GDM1 (cell line): ENCODE results near the gene MRPL40.

ENCODE experiments used
- DNase-seq: peaks from one replicate; lab custom pipeline; 2025; lab: John Stamatoyannopoulos, UW

The MRPL40 gene

DNA sequence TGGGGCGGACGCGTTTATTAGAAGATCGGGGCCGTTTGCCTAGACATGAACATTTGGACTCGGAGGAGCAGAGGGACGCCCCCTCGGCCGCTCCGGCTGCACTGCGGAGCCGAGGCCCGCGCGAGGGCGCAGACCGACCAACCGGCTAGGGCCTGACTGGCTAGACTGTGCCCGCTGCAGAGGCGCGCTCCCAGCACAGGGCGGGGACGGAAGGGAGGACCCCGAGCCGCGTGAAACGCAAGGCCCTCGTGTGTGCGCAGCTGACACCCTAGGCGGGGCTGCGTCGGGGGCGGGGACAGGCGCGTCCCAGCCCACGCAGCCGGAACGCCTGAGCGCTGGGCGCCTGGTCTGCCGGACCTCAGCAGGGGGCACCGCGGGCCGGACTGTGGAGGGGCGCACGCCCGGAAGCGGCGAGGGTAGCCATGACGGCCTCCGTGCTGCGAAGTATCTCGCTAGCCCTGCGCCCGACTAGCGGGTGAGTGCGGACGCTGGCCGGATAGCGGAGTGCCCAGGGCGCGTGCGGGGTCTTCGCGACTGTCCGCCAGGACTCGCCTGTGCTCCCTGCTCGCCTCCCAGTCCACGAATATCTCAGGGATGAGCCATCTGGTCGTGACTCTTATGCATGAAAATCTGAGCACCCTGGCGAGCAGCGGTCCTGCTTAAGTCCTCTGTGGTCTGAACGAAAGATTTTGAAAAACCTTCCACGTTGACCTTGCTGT, at the start of gene MRPL40:
Gene MRPL40 (plus strand): TSS at position 413 of the 719 bp plus-strand sequence. CDS start 10 bp downstream, at position 423.
- DNase-seq: peak; percentile 94

DNA sequence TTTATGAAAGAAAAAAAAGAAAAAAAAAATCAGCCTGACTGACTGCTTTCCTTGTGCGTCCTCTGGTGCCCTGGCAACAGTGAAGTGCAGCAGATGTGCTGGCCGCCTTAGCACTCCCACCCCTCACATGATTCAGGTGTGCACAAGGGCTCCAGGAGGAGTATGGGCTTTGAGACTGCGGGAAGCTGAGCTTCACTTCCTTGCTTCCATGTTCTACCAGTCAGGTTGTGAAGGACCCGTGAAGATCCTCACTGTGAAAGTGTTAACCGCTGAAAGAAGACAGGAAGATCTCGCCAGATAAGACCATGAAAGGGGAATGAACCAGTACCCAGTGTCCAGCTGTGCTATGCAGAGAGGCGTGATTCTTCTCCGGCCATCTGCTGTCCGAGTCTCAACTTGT, 49.1 kb upstream of the MRPL40 start:
- DNase-seq: no peak

DNA sequence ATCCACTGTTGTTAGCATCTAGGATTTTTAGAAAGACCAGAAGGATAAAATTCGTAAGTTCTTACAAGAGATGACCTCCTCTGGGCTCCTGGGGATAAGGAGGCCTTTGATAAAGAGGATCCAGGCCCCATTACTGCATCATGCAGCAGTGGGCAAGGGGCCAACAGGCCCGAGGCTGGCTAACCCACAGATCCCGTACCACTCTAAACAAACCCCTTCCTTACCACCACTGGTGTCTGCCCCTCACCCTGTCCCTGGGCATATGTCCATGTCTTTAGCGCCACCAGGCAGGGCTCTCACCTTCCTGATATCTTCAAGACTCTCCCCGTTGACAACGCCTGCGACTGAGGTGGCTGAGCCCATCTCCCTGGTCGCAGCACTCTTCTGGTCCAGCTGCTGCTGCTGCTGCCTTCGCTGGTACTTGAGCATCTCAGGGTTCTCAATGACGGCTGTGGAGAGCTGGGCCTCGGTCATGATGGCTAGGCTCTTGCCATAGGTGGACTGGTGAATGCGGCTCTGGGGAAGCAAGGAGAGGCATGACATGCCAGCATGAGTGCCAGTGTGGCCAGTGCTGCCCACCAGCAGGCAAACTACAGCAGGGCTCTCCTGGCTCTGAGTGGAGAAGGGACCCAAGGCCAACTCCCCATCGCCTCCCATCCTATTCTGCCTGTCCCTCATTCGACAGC, 47.0 kb upstream of the MRPL40 start:
- DNase-seq: no peak

DNA sequence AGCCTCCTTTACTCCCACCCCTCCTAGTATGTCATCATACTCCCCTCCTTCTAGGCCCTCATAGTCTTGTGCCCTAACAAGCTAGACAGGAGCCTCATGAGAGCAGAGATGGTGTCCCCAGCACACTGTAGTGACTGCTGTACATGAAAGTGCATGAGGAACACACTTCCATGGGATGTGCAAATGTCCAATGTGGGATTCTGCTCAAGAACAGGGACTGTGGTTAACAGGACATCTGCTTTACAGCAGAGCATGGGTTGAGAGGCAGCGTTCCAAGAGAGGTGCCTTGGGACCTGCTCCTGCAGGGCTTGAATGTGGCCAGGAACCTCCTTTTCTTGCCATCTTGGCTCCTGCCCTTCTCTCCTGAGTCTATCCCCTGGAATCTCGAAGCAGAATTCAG, 46.1 kb upstream of the MRPL40 start:
- DNase-seq: no peak

DNA sequence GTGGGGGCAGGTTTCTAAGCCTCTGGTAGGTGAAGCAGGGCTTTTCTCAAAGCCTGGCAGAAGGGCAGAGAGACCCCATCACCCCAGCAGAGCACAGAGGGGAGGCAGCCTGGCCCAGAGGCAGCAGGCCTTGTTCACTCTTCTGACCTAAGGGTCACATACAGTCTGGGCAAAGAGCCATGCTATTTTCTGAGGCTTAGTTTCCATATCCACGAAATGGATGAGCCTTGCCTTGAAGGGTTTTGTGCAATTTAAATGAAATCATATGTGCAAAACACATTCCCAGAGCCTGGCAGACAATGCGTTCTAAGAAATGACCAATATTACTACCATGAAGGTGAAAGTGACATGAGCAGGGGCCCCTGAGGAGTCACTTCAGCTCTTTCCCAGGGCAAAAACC, 45.3 kb upstream of the MRPL40 start:
- DNase-seq: no peak

DNA sequence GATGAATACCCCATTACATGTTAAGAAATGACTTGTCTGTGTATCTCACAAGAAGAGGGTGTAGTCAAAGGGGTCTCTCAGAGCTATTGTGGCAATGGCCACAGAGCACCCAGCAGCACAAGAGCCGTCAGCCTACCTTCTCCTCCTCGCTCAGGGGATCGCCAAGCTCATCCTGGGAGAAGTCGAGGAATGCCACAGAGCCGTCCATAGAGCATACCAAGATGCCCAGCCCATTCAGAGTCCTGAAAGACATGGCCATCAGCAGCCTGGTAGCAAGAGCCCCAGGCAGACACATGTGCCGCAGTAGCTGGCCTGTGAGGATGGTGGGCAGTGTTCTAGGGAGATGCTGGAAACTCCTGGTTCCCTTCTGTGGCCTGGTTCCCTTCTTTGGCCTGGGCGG, 44.8 kb upstream of the MRPL40 start:
- no peak for DNase-seq

DNA sequence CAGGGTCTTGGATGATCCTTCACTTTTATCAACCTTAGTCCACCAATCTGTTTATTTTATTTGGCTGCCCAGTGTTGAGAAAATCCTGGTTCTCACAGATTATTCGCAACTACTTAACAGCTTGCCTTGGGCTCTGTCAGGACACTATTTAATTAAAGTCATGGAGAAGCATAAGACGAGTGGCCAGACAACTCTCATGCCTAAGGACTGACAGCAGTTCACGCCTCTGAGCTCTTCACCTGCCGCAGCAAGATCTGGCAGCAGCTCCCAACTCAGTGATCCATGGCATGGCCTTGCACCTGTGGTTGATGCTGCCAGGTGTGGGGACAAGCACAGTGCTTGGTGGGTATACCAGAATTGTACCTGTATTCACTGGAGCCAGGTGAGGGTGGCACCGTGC, 38.6 kb upstream of the MRPL40 start:
- no peak for DNase-seq

DNA sequence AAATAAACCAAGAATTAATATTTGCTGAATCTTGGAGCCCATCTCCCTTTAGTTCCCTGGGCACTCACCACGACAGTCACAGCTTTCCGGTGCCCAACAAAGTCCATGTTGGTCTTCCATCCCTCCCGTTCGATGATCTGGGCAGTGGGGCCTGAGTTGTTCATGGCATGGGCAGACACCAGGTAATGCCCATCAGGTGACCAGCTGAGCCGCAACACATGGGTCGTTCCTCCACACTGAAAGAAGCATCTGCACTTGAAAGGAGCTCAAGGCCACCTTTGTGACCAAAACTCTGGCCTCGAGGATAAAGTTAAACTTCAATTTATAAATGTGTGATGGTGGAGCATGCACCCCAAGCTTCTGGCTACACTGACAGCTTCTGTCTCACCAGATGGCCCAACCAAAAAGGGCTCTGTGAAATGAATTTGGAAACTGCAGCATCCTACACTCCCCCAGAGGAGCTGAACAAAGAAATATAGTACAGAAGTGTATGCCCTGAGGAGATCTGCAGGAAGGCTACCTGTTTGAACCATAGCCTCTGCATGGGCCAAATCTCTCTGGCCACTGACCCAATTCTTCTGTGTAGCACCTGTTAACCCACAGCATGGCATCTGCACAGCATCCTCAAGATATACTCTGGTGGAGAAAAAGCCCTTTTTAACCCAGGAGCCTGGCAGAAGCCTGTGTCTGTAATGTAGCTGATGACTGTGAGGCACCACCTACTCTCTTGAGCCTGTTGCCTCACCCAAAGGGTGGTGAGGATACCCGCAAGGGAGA, 37.9 kb upstream of the MRPL40 start:
- DNase-seq: no peak

DNA sequence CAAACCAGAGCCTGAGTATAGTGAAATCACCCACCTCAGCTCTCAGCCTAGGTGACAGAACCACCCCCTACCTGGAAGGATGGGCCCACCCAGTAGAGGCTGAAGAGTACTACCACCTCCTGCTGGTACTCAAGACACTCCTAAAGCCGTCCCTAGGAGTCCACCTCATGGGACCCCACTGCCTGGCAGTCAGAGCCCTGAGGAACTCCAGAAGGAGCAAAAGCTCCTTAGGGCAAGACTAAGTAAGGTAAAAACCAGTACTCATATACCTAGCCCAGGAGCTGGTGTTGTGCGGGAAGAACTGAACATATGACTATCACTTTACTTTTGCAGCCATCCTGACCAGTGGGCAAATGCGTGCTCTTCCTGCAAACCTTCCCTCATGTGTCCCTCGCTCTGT, 37.1 kb upstream of the MRPL40 start:
- DNase-seq: no peak

DNA sequence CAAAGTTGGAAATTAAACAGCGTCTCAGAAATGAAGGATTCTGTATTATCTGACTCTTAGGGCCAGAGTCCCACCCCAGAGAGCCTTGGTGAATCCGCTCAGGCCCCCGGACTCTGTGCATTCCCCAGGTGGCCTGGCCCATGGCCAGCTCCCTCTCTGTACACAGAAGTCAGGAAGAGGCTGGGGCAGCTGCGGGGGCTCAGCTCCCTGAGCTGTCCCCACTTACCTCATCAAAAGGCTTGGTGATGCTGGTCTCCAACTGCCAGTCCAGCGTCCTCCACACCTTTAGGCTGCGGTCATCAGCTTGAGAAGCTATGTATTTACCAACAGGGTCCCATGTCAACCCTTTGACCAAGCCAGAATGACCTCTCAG, 35.8 kb upstream of the MRPL40 start:
- DNase-seq: no peak

DNA sequence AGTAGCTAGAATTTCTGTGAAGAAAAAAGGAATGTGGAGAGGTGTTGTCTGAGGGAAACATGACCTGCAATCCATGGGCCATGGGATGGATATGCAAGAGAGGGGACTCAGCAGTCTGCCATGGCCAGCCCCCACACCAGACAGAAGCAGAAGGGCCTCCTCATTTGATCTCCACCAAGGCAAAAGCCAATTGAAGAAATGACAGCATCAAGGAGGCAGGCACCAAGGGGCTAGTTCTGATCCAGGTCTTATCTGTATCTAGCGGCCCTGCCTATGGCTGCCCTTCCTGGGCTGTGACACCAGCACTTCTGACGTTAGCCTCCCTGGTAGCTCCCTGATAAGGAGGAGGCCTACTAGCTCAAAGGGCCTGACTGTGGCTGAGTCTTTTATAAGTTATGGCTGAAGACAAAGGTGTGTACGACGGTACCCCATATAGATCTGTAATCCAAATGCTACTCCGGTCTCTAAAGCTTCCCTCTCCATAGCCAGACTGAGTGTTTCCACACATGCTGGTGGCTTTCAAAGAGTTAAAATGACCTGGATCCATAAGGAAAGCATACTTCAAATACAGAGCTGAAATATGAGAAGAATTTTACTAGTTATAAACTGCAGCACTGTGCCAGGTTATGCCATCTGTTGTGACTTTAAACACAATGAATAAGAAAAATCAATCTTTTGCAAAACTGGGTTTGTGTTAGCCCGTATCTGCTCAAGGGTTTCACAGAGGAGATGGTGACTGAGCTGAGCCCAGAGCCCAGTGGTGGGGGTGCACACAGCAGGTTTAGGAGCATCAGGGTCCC, 35.2 kb upstream of the MRPL40 start:
- no peak for DNase-seq

DNA sequence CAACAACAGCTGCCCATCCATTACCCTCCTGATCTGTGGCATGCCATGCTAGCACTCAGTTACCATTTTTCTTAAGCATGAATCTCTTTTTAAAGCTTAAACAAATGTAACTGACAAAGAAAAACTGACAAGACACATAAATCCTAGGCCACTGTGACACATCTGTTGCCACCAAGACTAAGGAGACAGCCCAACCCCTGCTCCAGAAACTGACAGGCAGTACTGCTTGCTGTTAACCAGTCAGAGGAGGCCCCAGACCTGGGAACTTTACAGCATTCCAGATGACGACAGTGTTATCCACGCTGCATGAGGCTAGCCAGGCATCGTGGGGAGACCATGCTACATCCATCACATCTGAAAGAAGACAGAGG, 34.6 kb upstream of the MRPL40 start:
- no peak for DNase-seq

DNA sequence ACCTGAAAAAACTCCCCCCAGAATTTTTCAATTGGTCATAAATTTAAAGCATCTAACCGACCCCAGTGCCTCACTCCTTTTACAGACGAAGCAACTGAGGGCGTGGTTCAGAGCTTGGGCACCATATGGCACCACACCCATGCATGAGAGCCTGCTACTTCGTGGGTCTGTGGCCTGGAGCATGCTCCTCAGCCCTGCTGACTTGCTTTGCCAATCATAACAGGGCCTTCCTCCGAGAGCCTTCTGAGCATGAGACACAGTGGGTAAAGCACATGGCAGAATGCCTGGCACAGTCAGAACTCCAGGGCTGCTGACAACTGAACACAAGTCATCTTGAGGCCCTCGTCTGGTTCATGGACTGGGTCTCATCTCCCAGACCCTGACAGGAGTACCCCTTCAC, 34.1 kb upstream of the MRPL40 start:
- no peak for DNase-seq

DNA sequence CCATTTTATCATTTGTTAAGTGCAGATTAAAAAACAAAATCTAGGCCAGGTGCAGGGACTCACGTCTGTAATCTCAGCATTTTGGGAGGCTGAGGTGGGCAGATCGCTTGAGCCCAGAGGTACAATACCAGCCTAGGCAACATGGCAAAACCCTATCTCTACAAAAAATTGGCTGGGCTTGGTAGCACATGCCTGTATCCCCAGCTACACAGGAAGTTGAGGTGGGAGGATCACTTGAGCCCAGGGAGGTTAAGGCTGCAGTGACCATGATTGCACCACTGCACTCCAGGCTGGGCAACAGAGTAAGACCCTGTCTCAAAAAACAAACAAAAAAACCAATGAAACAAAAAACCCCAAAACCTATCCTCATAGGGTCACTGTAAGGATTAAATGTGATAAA, 33.7 kb upstream of the MRPL40 start:
- DNase-seq: no peak

DNA sequence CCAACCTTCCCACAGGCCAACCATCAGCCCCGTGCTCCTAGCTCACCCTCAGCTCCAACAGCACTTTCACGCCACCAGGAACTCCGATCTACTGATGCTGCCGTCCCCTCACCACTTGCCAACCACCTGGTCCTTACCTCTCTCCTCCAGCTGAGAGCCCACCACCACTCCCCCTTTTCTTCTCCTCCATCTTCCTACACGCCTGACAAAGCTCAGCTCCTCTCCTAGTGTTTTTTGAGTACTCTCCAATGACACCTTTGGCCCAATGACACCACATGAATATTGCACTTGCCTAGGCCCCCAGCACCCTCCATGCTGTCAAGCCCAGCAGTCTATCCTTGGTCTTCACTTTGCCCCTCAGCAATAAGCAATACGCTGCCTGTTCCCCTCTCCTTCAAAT, 31.5 kb upstream of the MRPL40 start:
- DNase-seq: no peak

DNA sequence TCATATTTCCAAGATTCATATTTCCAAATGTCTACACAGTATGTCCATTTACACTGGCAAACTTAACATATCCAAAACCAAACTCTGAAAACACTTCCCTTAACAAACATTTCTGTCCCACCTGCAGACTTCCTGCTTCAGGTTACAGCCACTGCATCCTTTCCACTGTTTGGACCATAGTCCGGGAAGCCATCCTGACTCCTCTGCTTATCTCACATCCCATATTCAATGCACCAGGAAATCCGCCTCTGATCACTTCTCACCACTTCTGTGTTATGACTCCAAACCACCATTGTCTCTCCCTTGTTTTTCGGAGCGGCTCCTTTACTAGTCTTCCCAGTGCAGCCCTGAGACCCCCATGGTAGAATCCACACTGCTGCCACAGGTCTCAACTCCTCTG, 30.9 kb upstream of the MRPL40 start:
- DNase-seq: no peak

DNA sequence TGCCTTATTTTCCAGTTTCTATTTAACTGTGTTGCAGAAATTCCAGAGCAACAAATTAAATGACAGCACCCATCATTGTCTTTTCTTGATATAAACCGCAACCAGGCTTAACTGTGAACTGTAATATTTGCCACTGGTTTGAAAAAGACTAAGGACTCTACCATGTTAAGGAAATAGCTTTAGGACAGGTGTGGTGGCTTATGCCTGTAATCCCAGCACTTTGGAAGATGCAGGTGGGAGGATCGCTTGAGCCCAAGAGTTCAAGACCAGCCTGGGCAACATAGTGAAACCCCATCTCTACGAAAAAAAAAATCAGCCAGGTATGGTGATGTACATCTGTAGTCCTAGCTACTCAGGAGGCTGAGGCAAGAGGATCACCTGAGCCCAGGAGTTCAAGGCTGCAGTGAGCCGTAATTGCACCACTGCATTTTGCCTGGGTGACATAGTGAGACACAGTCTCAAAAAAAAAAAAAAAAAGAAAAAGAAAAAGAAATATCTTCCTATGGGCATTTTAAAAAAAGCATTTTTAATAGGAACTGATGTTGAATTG, 29.6 kb upstream of the MRPL40 start:
- DNase-seq: no peak

DNA sequence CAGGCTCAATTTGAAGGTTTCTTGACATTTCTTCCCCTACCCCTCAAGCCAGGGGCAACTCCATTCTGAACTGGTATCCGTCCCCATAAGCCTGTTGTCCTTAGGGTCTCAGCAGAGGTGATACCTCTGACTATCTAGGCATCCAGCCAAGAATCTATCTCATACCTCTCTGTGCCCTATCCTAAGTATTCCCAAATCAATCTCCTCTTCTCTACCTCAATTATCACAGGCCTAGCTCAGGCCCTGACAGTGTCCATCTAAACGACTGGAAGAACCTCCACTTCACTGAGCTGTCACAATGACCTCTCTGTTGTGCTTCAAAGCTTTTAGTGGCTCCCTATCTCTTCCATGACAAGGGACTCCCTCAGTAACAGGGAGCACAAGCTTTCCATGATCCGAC, 27.7 kb upstream of the MRPL40 start:
- DNase-seq: no peak

DNA sequence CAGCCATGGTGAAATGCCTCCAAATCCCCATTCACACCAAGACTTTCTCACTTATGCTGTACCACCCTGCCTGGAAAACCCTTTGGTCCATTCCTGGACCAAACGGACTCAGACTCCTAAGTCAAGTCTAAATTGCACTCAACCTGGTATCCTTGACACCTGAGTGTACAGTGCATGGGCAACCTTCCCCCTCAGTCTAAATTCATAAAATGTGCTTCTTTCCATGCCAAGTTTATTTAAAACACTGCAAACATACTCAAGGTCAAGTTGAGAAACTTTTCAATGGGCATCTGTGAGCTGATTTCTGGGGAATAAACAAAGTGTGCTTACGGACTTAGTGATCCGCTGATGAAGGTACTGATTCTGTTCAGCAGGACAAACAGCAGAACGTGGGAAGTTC, 27.2 kb upstream of the MRPL40 start:
- DNase-seq: no peak

DNA sequence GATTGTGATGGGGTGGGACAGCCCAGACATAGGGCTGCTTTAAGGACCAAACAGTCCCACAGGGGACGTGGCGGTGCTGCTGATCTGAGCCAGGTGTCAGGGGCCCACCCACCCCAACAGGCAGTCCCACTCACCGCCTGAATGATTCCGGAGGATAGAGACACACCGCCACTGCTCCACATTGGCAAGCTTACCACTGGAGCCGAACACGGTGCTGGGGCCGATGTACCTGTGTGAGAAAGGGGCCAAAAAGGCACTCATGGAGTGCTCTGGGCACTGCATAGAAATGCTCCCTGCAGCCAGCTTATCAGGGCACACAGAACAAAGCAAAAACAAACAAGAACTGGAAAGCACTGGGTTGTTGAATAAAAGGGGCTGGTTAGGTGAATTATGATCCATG, 26.7 kb upstream of the MRPL40 start:
- no peak for DNase-seq

DNA sequence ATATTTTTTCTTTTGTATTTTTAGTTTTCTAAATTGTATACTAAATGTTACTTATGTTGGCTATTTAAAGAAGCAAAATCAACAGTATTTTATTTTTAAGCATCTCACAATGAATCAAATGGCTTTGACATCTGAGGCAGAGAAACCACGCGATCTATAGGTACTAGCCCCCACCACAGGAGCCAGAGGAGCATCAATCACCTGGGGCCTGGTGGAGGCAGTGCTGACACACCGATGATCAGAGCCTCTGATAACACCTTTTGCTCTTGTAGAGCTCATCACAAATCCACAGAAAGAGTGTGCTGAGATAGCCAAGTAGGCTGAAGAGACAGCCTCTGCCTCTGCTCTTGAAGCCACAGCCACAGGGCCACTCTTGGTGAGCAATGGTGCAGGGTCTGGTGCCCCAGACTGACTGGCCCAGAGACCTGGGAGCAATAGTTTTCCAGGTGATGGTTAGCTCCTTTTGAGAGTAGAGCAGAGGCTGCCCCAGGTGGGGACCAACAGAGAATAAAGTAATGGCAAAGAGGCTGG, 26.0 kb upstream of the MRPL40 start:
- no peak for DNase-seq

DNA sequence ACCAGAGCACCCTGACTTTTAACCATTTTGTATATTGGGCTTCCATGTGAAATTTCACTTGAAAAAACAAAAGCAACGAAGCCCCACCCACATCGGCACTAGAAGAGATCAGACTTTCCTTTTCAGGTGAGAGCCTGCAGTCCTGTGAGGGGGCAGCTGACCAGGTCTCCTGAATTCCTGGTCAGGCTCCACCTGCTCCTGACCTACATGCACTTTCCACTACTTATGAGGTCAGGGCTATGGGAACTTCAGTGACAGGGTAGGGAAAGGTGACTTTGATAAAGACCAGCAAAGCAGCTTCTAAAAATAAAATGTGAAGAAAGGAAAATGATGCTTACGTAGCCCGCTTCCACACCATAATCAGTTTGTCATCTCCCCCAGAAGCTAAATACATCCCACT, 25.5 kb upstream of the MRPL40 start:
- DNase-seq: no peak
